ENCODE data around the gene MYCBPAP.

Gene MYCBPAP

GRCh38 chr17:50519141-50519834 is 11.0 kb downstream of the MYCBPAP start:
- DNase-seq (ENCODE audit: low read depth), result no peak

DNA sequence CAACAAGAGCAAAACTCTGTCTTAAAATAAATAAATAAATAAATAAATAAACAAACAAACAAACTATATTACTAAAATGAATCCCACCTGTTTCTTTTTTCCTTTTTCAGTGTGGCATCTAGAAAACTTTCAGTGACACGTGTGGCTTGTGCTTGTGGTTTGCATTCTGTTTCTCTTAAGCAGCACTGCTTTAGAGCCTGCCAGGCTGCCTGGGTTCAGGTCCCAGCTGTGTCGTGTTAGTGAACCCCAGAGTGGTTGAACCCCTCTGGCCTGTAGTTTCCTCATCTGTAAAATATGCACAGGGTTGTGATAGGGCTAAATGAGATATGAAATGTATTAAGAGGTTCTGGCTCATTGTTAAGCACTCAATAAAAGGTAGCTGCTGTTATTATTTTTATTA is 12.2 kb downstream of the MYCBPAP start:
- DNase-seq (ENCODE audit: low read depth), result no peak

DNA sequence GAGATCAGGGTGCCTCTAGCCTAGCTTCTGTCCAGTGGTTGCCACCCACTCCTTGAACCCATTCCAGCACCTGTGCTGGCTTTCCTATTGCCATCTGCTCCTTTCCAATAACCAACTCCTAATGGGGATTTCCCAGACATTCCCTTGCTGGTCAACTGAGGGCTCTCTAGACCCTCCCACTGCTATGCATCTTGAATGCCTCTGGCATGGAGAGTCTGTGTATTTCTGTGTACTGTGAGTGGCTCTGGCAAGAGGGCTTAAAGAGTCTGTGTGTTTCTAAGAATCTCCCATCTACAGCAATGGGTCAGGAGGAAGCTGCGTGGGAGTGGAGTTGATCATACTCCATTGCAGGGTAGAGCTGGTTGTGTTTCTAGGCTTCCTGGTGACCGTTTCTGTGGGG is 13.3 kb downstream of the MYCBPAP start:
- no peak for DNase-seq (ENCODE audit: low read depth)

GRCh38 chr17:50522766-50523165 is 14.5 kb downstream of the MYCBPAP start:
- DNase-seq (ENCODE audit: low read depth), result no peak

DNA sequence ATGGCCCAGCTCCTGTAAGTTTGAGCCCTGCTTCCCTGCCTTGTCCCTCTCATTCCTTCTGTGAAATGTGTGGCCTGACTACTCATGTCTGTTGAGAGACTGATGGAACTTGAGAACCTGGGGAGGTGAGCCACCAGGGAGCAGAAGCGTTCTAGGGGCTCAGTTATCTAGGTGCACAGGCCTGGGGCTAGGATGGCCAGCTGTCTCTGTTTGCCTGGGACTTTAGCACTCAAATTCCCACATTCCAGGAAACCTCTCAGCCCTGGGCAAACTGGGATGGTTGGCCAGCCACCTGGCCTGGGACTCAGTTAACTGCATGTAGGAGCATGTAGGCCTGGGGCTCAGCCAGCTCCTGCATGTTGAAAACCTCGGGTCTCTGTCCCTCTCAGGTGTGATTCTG is 15.0 kb downstream of the MYCBPAP start:
- DNase-seq (ENCODE audit: low read depth), result no peak

- DNase-seq (ENCODE audit: low read depth), result no peak
Observed at GRCh38 chr17:50524838-50525237, 16.6 kb downstream of the MYCBPAP start.

GRCh38 chr17:50527155-50527762 is 19.0 kb downstream of the MYCBPAP start:
- no peak for DNase-seq (ENCODE audit: low read depth)

DNA sequence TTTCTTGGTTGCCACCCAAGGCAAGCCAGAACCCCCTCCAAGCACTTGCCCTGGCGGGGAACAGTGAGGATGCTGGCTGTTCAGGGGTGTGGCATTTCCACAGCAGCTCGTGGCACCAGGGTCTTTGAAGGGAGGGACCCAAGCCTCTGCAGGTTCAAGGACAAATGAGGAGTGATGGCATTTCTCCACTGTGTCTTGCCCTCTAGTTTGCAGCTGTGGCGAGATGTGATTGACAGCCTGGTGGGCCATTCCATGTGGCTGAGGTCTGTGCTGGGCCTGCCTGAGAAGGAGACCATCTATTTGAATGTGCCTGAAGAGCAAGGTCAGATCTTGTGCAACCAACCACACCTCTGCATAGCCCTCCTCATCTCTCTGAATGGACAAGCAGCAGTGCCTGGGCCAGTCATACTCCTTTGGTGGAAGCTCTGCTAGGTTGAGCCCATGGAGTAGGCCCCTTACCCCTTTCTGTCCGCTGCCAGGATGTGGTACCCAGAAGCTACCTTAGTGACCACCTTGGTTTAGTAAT is 19.8 kb downstream of the MYCBPAP start:
- DNase-seq (ENCODE audit: low read depth), result no peak

GRCh38 chr17:50529849-50530248 is 21.6 kb downstream of the MYCBPAP start:
- no peak for DNase-seq (ENCODE audit: low read depth)

- DNase-seq (ENCODE audit: low read depth), result no peak
Observed at GRCh38 chr17:50531428-50532025, 23.3 kb downstream of the MYCBPAP start.

- DNase-seq (ENCODE audit: low read depth), result no peak
Observed at GRCh38 chr17:50532452-50533024, 24.3 kb downstream of the MYCBPAP start, which contains the start of gene EPN3. EPN3 (plus strand) TSS chr17:50532735; CDS start chr17:50536557, 3,822 bp downstream.

- no peak for DNase-seq (ENCODE audit: low read depth)
Observed at GRCh38 chr17:50533185-50533584, 24.9 kb downstream of the MYCBPAP start.

DNA sequence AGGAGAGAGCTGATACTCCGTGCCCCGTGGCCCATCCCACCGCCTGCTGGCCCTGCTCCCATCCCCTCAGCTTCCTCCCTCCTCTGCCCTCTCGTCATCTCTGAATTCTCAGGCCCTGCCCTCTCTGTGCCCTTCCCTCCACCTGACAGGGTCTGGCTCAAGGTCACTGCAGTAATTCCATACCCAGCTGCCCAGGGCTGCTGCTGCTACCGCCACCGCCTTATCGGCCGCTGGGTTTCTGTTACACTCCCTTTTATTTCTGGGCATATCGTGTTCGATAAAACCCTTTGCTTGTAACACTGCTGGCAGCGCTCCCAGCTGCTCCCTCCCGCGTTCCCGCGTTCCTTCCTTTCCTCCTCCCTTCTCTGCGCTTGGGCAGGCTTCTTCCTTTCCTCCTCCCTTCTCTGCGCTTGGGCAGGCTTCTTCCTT is 25.5 kb downstream of the MYCBPAP start:
- no peak for DNase-seq (ENCODE audit: low read depth)

DNA sequence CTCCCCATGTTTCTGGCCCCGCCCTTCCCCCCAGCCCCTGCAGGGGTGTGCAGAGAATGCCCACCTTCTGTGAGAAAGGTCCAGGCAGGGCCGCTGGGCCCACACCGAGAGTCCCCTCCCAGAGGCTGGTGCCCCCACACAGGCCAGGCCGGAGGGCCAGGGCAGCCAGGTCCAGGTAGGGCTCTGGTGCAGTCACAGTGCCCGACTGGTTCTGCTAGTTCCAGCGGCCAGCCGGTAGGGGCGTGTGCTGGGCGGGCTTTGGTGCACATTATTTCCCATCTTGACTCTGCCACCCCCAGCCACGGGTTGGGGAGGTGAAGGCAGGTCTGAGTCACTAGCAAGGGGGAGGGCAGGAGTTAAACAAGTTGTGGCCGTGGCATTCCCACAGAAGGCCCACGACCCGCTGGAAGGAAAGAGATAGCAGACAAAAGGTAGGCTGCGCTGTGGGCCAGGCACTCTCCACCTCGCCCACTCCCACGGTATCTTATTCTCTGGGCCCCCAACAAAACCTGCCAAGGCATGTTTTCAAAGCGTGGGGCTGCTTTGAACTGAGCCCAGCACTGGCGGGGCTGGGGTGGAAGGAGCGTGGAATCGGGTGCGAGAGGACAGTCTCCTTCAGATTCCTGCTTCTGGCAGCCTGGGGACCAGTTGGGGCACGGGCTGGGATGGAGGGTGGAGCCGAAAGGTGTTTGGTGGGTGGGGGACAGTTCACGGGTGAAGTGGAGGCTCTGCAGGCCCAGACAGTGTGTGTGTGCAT is 26.2 kb downstream of the MYCBPAP start:
- DNase-seq (ENCODE audit: low read depth), result no peak

DNA sequence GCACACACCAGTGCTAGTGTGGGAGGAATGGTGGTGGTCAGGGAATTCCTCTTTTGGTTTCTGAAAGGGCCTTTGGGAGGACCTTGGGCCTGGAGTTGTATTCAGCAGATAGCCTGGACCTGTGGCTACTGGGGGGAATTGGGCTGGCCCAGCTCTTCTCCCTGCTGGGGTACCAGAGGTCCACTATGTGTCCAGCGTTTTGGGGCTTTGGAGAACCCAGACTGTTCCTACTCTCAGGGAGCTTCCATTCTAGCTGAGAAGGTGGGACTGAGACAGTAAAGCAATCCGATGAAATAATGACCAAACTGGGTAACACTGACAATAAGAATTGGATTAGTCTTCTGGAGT is 26.7 kb downstream of the MYCBPAP start:
- DNase-seq (ENCODE audit: low read depth), result no peak

DNA sequence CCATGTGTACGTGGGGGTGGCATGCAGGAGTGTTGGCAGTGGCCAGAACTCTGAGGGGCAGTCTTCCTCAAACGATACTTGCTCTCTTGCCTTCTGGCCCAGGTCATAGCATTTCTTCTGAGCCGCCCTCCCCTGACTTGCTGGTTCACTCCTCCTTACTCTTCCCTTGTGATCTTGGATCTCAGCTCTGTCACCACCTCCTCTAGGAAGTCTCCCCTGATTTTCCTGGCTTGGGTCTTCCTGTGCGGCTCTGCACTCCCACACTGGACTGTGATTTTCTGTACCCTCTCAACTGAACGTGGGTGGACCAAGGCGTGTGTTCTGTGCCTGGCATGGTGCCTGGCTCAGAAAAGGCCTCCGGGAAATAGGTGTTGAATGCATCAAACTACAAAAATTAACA is 27.2 kb downstream of the MYCBPAP start:
- DNase-seq (ENCODE audit: low read depth), result no peak

DNA sequence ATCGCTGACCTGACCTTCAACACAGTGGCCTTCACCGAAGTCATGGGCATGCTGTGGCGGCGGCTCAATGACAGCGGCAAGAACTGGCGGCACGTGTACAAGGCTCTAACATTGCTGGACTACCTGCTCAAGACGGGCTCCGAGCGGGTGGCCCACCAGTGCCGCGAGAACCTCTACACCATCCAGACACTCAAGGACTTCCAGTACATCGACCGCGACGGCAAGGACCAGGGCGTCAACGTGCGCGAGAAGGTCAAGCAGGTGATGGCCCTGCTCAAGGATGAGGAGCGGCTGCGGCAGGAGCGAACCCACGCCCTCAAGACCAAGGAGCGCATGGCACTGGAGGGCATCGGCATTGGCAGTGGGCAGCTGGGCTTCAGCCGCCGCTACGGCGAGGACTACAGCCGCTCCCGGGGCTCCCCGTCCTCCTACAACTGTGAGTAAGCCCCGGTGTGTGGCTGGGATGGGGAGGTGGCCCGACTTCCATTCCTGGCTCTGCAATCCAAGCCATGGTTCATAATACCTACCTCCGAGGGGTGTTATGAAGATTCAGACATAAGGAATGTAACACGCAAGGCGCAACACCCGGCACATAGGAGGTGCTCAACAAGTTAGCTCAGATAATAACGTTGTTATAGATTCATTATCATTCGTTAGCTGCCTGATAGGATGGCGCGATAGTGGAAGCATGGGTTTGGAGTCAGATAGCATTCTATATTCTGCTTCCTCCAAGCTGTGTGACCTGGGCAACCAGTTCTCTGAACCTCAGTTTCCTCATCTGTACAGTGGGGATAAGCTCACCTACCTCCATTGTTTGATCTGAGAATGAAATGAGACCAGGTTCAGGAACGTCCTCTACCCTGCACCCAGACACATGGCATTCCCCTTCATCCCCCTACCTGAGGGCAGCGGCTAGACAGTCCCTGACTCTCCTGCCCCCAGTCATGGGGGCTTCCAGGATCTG is 28.7 kb downstream of the MYCBPAP start:
- DNase-seq (ENCODE audit: low read depth), result no peak

GRCh38 chr17:50537721-50538548 is 29.7 kb downstream of the MYCBPAP start:
- DNase-seq (ENCODE audit: low read depth), result no peak

DNA sequence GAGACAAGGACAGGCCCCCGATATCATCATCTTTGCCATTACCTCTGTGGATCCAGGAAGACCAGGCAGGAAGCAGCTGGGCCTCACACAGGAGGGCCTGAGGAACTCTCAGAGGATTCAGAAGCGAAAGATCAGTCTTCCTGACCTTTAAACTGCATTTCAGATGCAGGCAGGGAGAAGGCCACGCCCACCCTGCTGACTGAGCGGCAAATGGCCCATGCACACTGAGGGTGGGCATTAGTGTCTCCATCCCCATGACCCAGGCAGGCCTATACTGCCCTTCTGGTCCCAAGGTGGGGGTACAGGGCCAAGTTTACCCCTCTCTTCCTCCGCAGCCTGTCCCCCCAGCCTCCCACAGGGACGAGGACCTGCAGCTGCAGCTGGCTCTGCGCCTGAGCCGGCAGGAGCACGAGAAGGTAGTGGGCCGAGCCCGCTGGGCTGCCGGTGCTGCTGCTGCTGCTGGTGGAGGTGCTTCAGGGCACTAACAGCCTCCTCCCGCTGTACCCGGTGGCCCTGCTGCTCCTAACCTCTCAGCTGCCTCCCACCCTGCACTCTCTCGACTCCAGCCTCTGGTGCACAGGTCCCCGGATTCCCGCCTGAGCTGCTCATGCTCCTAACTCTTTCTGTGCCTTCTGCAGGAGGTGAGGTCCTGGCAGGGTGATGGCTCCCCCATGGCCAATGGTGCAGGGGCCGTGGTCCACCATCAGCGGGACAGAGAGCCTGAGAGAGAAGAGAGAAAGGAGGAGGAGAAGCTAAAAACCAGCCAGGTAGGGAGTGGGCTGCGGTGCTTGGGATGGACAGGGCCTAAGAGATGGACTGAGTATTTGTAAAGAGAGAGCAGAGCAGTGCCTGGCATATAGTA is 30.5 kb downstream of the MYCBPAP start:
- DNase-seq (ENCODE audit: low read depth), result no peak

Data from fibroblast of the conjunctiva (primary cell).